Activated T-cell treated with anti-CD3 and anti-CD28 coated beads for 48 hours (primary cell): Measurements from ENCODE around the gene GALNT9.
"Not testable (repeated sequence)": the region's sequence is repeated elsewhere in the genome, so short reads cannot be mapped to it uniquely, and the experiment has no call there.

Source experiments
- DNase-seq: peaks from one replicate; pipeline ENCODE4 v3.0.0-alpha.2; 2020; ENCODE audit warnings: low read depth

GALNT9 gene

GRCh38 chr12:132329036-132329719 is at the start of gene GALNT9:
Gene GALNT9 (minus strand): TSS chr12:132329589. CDS start chr12:132329203, 386 bp downstream.
- no peak for DNase-seq

- DNase-seq: not testable (repeated sequence)
Observed at GRCh38 chr12:132379057-132379456, 49.7 kb upstream of the GALNT9 start.

- DNase-seq: no peak
Observed at GRCh38 chr12:132377147-132377546, 47.8 kb upstream of the GALNT9 start.

GRCh38 chr12:132376464-132376830 is 47.1 kb upstream of the GALNT9 start:
- DNase-seq: no peak

- DNase-seq: no peak
Observed at GRCh38 chr12:132375747-132376463, 46.5 kb upstream of the GALNT9 start.

- no peak for DNase-seq
Observed at GRCh38 chr12:132374612-132375445, 45.4 kb upstream of the GALNT9 start.

- DNase-seq: no peak
Observed at GRCh38 chr12:132373901-132374611, 44.7 kb upstream of the GALNT9 start.

- no peak for DNase-seq
Observed at GRCh38 chr12:132367852-132368251, 38.5 kb upstream of the GALNT9 start.

- DNase-seq: no peak
Observed at GRCh38 chr12:132367071-132367851, 37.9 kb upstream of the GALNT9 start.

GRCh38 chr12:132366341-132366861 is 37.0 kb upstream of the GALNT9 start:
- DNase-seq: no peak

GRCh38 chr12:132365226-132365625 is 35.8 kb upstream of the GALNT9 start:
- no peak for DNase-seq

- DNase-seq: no peak
Observed at GRCh38 chr12:132364348-132364902, 35.0 kb upstream of the GALNT9 start.

GRCh38 chr12:132363661-132364347 is 34.4 kb upstream of the GALNT9 start:
- DNase-seq: no peak

- no peak for DNase-seq
Observed at GRCh38 chr12:132362996-132363660, 33.7 kb upstream of the GALNT9 start.

- DNase-seq: no peak
Observed at GRCh38 chr12:132360906-132361777, 31.8 kb upstream of the GALNT9 start.

GRCh38 chr12:132360410-132360809 is 31.0 kb upstream of the GALNT9 start:
- DNase-seq: no peak

- DNase-seq: no peak
Observed at GRCh38 chr12:132359971-132360370, 30.6 kb upstream of the GALNT9 start.

- no peak for DNase-seq
Observed at GRCh38 chr12:132359551-132359950, 30.2 kb upstream of the GALNT9 start.
